Measurements from ENCODE around the gene TUBGCP6.

DNA sequence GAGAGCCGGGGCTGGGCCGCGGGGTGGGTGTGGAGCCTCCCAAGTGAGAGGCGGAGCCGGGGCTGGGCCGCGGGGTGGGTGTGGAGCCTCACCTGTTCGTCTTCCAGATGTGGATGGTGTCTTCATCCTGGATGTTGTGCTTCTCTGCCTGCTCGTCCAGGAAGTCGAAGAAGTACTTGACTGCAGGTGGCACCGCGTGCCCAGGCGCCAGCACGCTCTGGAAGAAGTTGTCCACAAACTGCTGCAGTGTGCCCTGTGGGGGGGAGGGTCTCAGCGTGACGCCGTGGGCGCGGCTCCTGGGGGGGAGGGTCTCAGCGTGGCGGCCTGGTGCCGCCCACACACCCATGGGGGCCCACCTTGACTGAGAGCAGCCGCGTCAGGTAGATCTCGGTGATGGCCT, 32.9 kb upstream of the TUBGCP6 start:
- TF ChIP-seq, protein P1, sequence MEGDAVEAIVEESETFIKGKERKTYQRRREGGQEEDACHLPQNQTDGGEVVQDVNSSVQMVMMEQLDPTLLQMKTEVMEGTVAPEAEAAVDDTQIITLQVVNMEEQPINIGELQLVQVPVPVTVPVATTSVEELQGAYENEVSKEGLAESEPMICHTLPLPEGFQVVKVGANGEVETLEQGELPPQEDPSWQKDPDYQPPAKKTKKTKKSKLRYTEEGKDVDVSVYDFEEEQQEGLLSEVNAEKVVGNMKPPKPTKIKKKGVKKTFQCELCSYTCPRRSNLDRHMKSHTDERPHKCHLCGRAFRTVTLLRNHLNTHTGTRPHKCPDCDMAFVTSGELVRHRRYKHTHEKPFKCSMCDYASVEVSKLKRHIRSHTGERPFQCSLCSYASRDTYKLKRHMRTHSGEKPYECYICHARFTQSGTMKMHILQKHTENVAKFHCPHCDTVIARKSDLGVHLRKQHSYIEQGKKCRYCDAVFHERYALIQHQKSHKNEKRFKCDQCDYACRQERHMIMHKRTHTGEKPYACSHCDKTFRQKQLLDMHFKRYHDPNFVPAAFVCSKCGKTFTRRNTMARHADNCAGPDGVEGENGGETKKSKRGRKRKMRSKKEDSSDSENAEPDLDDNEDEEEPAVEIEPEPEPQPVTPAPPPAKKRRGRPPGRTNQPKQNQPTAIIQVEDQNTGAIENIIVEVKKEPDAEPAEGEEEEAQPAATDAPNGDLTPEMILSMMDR (IDR thresholded peaks at IDR 0.05; ENCODE audit: borderline replicate concordance, extremely low read depth, low read length, poor library complexity, severe bottlenecking), result no peak
- TF ChIP-seq EZH2 (IDR thresholded peaks at IDR 0.05; ENCODE audit: borderline replicate concordance, low read depth, low read length, severe bottlenecking), result no peak
